Gastroesophageal sphincter (tissue), 4 donors: ENCODE data around the gene ANKS1B. TPM values are rescaled to one million over a fixed set of nuclear protein-coding genes. Genes with fewer than 3 reads are reported as not detected.

Experiments used
- ATAC-seq: fragments of 150-250 bp; one replicate; pipeline ENCODE4 v1.9.1; 2016; ENCODE audit warnings: mild to moderate bottlenecking, moderate library complexity
- H3K27ac ChIP-seq, 4 donors: fragments of 200-600 bp; sonication (generic) in 3 of 4; 1 replicate in 3 of 4; 2 replicates in 1 of 4; pipeline ENCODE4 v1.5.1; 2016 to 2019
- H3K27me3 ChIP-seq: fragments of 200-600 bp; sonication (generic); one replicate; pipeline ENCODE4 v1.5.1; 2019
- H3K36me3 ChIP-seq, 2 donors: fragments of 200-600 bp; sonication (generic); one replicate each; pipeline ENCODE4 v1.5.1; 2019; ENCODE audit warnings: control low read depth in 1 of 2
- H3K4me1 ChIP-seq, 3 donors: fragments of 200-600 bp; sonication (generic); 1 replicate in 2 of 3; 2 replicates in 1 of 3; pipeline ENCODE4 v1.5.1; 2016 to 2019; ENCODE audit warnings: control low read depth in 2 of 3
- H3K4me3 ChIP-seq, 2 donors: fragments of 200-600 bp; sonication (generic); one replicate each; pipeline ENCODE4 v1.5.1; 2019; ENCODE audit warnings: mild to moderate bottlenecking in 1 of 2, moderate library complexity in 1 of 2
- H3K9me3 ChIP-seq, 3 donors: fragments of 200-600 bp; sonication (generic); one replicate each; pipeline ENCODE4 v1.5.1; 2017 to 2019; ENCODE audit warnings: control low read depth in 2 of 3
- EP300 ChIP-seq: sonication (generic); formaldehyde crosslinking; IDR thresholded peaks from one replicate; pipeline ENCODE4 v1.6.1; 2017; ENCODE audit warnings: antibody characterized with exemption, mild to moderate bottlenecking
- POLR2A ChIP-seq, 2 donors: fragments of 450-650 bp; IDR thresholded peaks; one replicate each; pipeline ENCODE4 v1.6.1; 2017; ENCODE audit warnings: antibody characterized with exemption in 2 of 2, mild to moderate bottlenecking in 2 of 2, moderate library complexity in 1 of 2
- POLR2AphosphoS5 ChIP-seq: sonication (generic); formaldehyde crosslinking; IDR thresholded peaks from one replicate; pipeline ENCODE4 v1.6.1; 2017; ENCODE audit warnings: antibody characterized with exemption
- WGBS, 2 donors: methylation state at CpG; one replicate each; pipeline ENCODE4 v1.1.5; 2018; ENCODE audit warnings: low coverage in 1 of 2; 5-methylcytosine and 5-hydroxymethylcytosine counted together
- total RNA-seq, 4 donors: library from RNA; depleted of rRNA; stranded (reverse); fragments of >200 nt; gene quantifications; one replicate each; pipeline ENCODE4 v1.1.0, GENCODE V29; 2016
- TF ChIP-seq, protein P1 (sequence below), 4 experiments: fragments of 200-600 bp in 2 of 4; fragments of 450-650 bp in 2 of 4; sonication (generic) in 1 of 4; IDR thresholded peaks; one replicate each; pipeline ENCODE4 v1.5.1; 2017 to 2019; ENCODE audit warnings: antibody characterized with exemption in 4 of 4, mild to moderate bottlenecking in 2 of 4, moderate library complexity in 2 of 4

ANKS1B gene
- total RNA-seq, 4 donors from 2014 or later = 9.9 to 31.1 (median 21.4) TPM

DNA sequence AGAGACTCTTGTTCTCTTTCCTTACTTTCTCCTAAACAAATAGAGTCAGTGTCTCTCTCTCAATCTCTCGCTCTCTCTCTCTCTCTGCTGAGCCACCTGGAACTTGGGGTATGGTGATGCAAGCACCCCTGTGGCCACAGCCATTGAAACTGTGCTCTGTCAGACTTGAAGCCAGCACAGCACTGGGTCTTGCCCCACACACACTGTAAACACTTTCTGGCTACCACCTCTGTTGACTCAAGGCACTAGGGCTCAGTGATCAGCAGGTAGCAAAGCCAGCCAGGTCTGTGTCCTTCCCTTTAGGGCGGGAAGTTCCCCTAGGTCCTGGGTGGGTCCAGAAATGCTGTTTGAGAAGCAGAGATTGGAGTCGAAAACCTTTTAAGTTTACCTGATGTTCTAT is 463.1 kb downstream of the ANKS1B start:
- 89 to 100% methylated on average over 2 of the region's 3 CpGs for WGBS, 2 donors
- TF ChIP-seq POLR2AphosphoS5 = no peak
- TF ChIP-seq EP300 = no peak
- no peak for TF ChIP-seq POLR2A (IDR thresholded peaks at IDR 0.05)
- TF ChIP-seq, protein P1, sequence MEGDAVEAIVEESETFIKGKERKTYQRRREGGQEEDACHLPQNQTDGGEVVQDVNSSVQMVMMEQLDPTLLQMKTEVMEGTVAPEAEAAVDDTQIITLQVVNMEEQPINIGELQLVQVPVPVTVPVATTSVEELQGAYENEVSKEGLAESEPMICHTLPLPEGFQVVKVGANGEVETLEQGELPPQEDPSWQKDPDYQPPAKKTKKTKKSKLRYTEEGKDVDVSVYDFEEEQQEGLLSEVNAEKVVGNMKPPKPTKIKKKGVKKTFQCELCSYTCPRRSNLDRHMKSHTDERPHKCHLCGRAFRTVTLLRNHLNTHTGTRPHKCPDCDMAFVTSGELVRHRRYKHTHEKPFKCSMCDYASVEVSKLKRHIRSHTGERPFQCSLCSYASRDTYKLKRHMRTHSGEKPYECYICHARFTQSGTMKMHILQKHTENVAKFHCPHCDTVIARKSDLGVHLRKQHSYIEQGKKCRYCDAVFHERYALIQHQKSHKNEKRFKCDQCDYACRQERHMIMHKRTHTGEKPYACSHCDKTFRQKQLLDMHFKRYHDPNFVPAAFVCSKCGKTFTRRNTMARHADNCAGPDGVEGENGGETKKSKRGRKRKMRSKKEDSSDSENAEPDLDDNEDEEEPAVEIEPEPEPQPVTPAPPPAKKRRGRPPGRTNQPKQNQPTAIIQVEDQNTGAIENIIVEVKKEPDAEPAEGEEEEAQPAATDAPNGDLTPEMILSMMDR (IDR thresholded peaks at IDR 0.05) = no peak
- no peaks in the 10 kb centered on the region for H3K4me1 ChIP-seq
- H3K9me3 ChIP-seq = no peaks in the 10 kb centered on the region
- H3K36me3 ChIP-seq = no peaks in the 10 kb centered on the region
- no peak overlapping the region for H3K27ac ChIP-seq
- no peak overlapping the region for H3K4me3 ChIP-seq
- no peaks in the 10 kb centered on the region for H3K27me3 ChIP-seq
- ATAC-seq = no peak

DNA sequence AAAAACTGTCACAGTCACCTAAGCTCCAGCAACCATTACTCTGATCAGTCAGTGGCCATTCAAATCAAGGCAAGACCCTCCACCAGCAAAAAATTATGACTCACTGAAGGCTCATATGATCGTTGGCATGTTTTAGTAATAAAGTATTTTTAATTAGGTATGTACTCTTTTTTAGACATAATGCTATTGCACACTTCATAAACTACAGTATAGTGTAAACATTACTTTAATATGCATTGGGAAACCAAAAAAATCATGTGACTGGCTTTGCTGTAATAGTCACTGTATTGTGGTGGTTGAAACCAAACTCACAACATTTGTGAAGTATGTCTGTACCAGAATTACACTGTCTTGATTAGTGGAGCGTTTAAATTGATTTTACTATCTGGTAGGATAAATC is 471.7 kb downstream of the ANKS1B start:
- no peaks in the 10 kb centered on the region for H3K4me1 ChIP-seq
- H3K27ac ChIP-seq = no peak overlapping the region
- WGBS, 2 donors = 78 to 85% methylated on average over 2 of the region's 2 CpGs
- no peaks in the 10 kb centered on the region for H3K27me3 ChIP-seq
- TF ChIP-seq, protein P1 (IDR thresholded peaks at IDR 0.05) = no peak
- TF ChIP-seq POLR2AphosphoS5 (no peak), EP300 (no peak), POLR2A (IDR thresholded peaks at IDR 0.05) (no peak)
- no peak for ATAC-seq
- peaks cover 0 to 11% (median 0%) of the 10 kb centered on the region in 3 donors for H3K9me3 ChIP-seq
- no peak overlapping the region for H3K4me3 ChIP-seq
- no peaks in the 10 kb centered on the region for H3K36me3 ChIP-seq

DNA sequence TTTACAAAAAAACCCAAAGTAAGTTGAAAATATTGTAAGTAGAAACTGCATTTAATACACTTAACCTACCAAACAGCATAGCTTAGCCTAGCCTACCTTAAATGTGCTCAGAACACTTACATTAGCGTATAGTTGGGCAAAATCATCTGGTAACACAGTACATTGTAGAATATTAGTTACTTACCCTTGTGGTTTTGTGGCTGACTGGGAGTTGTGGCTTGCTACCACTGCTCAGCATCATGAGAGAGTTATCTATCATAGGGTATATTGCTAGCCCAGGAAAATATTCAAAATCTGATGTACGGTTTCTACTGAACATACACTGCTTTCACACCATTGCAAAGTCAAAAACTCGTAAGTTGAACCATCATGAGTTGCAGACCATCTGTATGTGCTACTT is 478.9 kb downstream of the ANKS1B start:
- Histone ChIP-seq H3K36me3 (no peaks in the 10 kb centered on the region), H3K27ac (no peak overlapping the region), H3K27me3 (no peaks in the 10 kb centered on the region), H3K4me3 (no peak overlapping the region), H3K9me3 (peaks cover 0 to 11% (median 0%) of the 10 kb centered on the region in 3 donors), H3K4me1 (no peaks in the 10 kb centered on the region)
- TF ChIP-seq POLR2A (IDR thresholded peaks at IDR 0.05) = no peak
- 86 to 96% methylated on average over 3 of the region's 3 CpGs for WGBS, 2 donors
- no peak for ATAC-seq

DNA sequence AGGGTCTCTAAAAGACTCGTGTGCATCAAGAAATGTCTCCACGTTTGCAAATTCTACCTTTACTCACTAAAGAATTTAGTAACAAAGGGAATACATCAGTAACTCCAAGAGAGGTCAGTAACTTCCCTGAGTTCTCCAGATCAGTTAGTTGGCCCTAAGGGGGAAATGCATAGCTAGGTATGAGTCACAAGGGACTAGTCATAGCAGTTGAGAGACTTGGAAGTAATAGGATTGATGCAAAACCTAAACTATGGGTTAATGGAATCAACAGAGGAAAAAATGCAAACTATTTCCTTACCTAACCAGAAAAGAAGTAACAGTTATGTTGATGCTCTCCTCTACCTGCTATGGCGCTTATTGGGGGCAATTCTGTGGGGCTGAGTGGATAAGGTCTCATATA is 486.0 kb downstream of the ANKS1B start:
- ATAC-seq = no peak
- WGBS, 2 donors = 73 to 100% methylated on average over 1 to 3 of the region's 3 CpGs

DNA sequence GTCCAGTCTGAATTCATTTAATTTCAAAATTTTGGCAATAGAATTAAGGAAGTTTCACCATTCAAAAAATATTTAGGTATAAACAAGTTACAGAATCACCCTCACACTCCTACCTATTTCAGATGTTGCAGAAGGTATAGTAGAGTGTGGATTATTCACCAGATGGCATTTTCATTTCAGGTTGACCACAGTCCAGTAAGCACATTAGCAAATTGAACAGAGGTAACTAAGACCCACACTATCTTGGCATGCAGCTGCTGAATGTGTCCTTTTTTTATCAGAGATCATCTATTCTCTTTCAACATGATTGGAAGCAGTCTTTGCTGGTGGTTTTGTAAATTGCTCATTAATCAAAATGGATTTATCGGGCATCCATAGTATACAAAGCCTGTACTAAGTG is 488.9 kb downstream of the ANKS1B start:
- no peak for ATAC-seq
- no peaks in the 10 kb centered on the region for H3K4me1 ChIP-seq
- H3K27me3 ChIP-seq = no peaks in the 10 kb centered on the region
- H3K4me3 ChIP-seq = no peak overlapping the region
- WGBS, 2 donors = 56 to 70% methylated on average over 1 of the region's 1 CpG
- no peak for TF ChIP-seq EP300
- no peak for TF ChIP-seq POLR2AphosphoS5
- TF ChIP-seq, protein P1 (IDR thresholded peaks at IDR 0.05) = no peak
- TF ChIP-seq POLR2A (IDR thresholded peaks at IDR 0.05) = no peak
- H3K27ac ChIP-seq = no peak overlapping the region
- peaks cover 0 to 7% (median 0%) of the 10 kb centered on the region in 3 donors for H3K9me3 ChIP-seq
- H3K36me3 ChIP-seq = no peaks in the 10 kb centered on the region

More for the DNA sequence above, 486.0 kb downstream of the ANKS1B start:
- no peaks in the 10 kb centered on the region for H3K9me3 ChIP-seq
- H3K27ac ChIP-seq = no peak overlapping the region
- H3K27me3 ChIP-seq = no peaks in the 10 kb centered on the region
- no peaks in the 10 kb centered on the region for H3K36me3 ChIP-seq
- TF ChIP-seq POLR2A (IDR thresholded peaks at IDR 0.05) (no peak), POLR2AphosphoS5 (no peak), EP300 (no peak)
- TF ChIP-seq, protein P1 (IDR thresholded peaks at IDR 0.05) = no peak
- H3K4me3 ChIP-seq = no peak overlapping the region
- H3K4me1 ChIP-seq = no peaks in the 10 kb centered on the region
